HuH-7 (cell line): ENCODE measurements around the gene TMEM259.

ENCODE experiments used
- DNase-seq: peaks from one replicate; pipeline ENCODE4 v3.0.0; 2011; ENCODE audit warnings: low spot score

The TMEM259 gene

GRCh38 chr19:960601-960938, 60.4 kb downstream of the TMEM259 start:
- DNase-seq = no peak

GRCh38 chr19:960020-960419, 60.9 kb downstream of the TMEM259 start:
- no peak for DNase-seq
